Activated CD4-positive, alpha-beta T cell treated with anti-CD3 and anti-CD28 coated beads, Interleukin-2, amount 10 ng/mL, durations not matched to agents 24 days and 14 days (primary cell): Measurements from ENCODE around the gene HCAR3. TPM values are rescaled to one million over a fixed set of nuclear protein-coding genes. Genes with fewer than 3 reads are reported as not detected.
"Not testable (repeated sequence)": the region's sequence is repeated elsewhere in the genome, so short reads cannot be mapped to it uniquely, and the experiment has no call there.

ENCODE experiments used
- DNase-seq: peaks from one replicate; pipeline ENCODE4 v3.0.0; 2022
- H3K27ac Mint-ChIP-seq: one replicate; pipeline ENCODE4 v1.8.0; 2022; ENCODE audit warnings: mild to moderate bottlenecking, mixed read lengths
- H3K27me3 Mint-ChIP-seq: one replicate; pipeline ENCODE4 v1.8.0; 2022; ENCODE audit warnings: mixed read lengths
- H3K36me3 Mint-ChIP-seq: one replicate; pipeline ENCODE4 v1.8.0; 2022; ENCODE audit warnings: low read depth, mild to moderate bottlenecking, mixed read lengths
- H3K4me1 Mint-ChIP-seq: one replicate; pipeline ENCODE4 v1.8.0; 2021; ENCODE audit warnings: mixed read lengths
- H3K4me3 Mint-ChIP-seq: one replicate; pipeline ENCODE4 v1.8.0; 2022; ENCODE audit warnings: mild to moderate bottlenecking, moderate library complexity, mixed read lengths
- H3K9me3 Mint-ChIP-seq: one replicate; pipeline ENCODE4 v1.8.0; 2021; ENCODE audit warnings: mixed read lengths
- intact Hi-C: fragments of 100-400 bp; cut with micrococcal nuclease; formaldehyde crosslinking; loops from one replicate; pipeline ENCODE4 v1.15.1; 2023
- total RNA-seq: library from RNA; stranded (reverse); gene quantifications from 2 replicates; pipeline ENCODE4 v1.2.3, GENCODE V29; 2022

Gene HCAR3
- total RNA-seq, 1 donor from 2014 or later: 0.84 TPM

- H3K27me3 Mint-ChIP-seq, intact Hi-C loops, H3K4me1 Mint-ChIP-seq, H3K36me3 Mint-ChIP-seq, H3K27ac Mint-ChIP-seq, DNase-seq, H3K9me3 Mint-ChIP-seq, H3K4me3 Mint-ChIP-seq: not testable (repeated sequence)
Observed at GRCh38 chr12:122676015-122676414, 40.6 kb downstream of the HCAR3 start.

DNA sequence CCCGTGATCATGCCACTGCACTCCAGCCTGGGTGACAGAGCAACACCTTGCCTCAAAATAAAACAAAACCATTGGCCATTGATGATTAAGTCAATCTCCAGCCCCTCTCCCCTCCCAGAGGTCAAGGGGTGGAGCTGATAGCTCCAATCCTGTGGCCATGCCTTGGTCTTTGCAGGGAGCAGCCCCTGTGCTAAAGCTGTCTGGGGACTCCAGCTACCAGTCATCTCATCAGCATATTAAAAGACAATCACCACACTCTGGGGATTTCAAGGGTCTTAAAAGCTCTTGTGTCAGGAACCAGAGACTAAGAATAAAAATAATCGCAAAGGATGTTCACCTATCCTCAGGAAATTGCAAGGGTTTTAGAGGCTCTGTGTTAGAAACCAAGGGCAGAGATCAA, 44.1 kb downstream of the HCAR3 start:
- Mint-ChIP-seq H3K27ac (no peak overlapping the region), H3K27me3 (peaks cover 3% of the 10 kb centered on the region), H3K9me3 (no peaks in the 10 kb centered on the region), H3K4me1 (peaks cover 2% of the 10 kb centered on the region), H3K36me3 (no peaks in the 10 kb centered on the region), H3K4me3 (no peak overlapping the region)
- DNase-seq: no peak
- intact Hi-C loops: no loop called here

DNA sequence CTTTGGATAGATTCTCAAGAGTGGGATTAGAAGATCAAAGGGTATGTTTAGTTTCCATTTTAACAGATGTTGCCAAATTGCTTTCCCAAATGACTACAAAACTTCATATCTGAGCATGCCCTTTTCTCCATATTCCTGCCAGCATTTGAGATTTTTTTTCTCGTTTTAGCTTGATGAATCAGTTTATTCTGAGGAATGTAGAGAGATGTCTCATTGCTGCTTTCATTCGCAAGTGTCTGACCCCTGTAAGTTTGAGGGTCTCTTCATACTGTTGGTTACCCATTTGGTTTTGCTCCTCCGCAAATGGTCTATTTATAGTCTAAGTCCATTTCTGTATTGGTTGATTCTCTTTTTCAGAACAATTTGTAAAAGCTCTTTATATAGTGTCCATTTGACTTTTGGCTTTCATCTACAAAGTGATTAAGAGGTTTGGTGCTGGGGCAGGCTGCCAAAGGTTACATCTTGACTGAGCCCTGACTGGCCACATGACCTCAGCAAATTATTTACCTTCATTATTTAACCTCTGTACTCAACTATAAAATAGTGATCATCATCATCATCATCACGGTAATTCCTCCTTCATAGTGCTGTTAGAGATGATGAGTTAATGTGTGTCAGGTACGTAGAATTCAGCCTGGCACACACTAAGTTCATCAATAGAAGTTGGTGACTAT, 47.1 kb downstream of the HCAR3 start:
- H3K27ac Mint-ChIP-seq: no peak overlapping the region
- no peaks in the 10 kb centered on the region for H3K36me3 Mint-ChIP-seq
- H3K4me1 Mint-ChIP-seq: peaks cover 2% of the 10 kb centered on the region
- H3K27me3 Mint-ChIP-seq: peaks cover 3% of the 10 kb centered on the region
- no peak for DNase-seq
- no peak overlapping the region for H3K4me3 Mint-ChIP-seq
- intact Hi-C loops: no loop called here
- H3K9me3 Mint-ChIP-seq: no peaks in the 10 kb centered on the region

- Mint-ChIP-seq H3K9me3 (no peaks in the 10 kb centered on the region), H3K27me3 (peaks cover 2% of the 10 kb centered on the region), H3K27ac (no peak overlapping the region), H3K36me3 (no peaks in the 10 kb centered on the region), H3K4me3 (no peak overlapping the region), H3K4me1 (peaks cover 2% of the 10 kb centered on the region)
- intact Hi-C loops: no loop called here
- DNase-seq: no peak
Observed at GRCh38 chr12:122668268-122668667, 48.3 kb downstream of the HCAR3 start.

DNA sequence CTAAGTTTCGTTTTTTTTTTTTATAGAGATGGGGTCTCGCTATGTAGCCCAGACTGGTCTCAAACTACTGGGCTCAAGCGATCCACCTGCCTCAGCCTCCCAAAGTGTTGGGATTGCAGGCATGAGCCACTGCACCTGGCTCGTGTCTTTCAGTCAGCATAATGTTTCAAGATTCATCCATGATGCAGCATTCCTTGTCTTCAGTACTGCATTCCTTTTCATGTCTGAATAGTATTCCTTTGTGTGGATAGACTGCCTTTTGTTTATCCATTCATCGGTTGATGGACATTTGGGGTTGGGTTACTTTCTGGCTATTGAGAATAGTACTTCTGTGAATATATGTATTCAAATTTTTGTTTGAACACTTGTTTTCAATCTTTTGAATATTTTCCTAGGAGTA, 50.9 kb downstream of the HCAR3 start:
- no peak overlapping the region for H3K4me3 Mint-ChIP-seq
- DNase-seq: no peak
- no peaks in the 10 kb centered on the region for H3K4me1 Mint-ChIP-seq
- no peaks in the 10 kb centered on the region for H3K9me3 Mint-ChIP-seq
- H3K27me3 Mint-ChIP-seq: no peaks in the 10 kb centered on the region
- intact Hi-C loops: no loop called here
- peaks cover 2% of the 10 kb centered on the region for H3K36me3 Mint-ChIP-seq
- H3K27ac Mint-ChIP-seq: no peak overlapping the region

- Mint-ChIP-seq H3K36me3 (peaks cover 2% of the 10 kb centered on the region), H3K27me3 (no peaks in the 10 kb centered on the region)
Observed at GRCh38 chr12:122665349-122665748, 51.3 kb downstream of the HCAR3 start.

More at GRCh38 chr12:122665349-122665748, 51.3 kb downstream of the HCAR3 start:
- H3K27ac Mint-ChIP-seq: no peak overlapping the region
- no peaks in the 10 kb centered on the region for H3K4me1 Mint-ChIP-seq
- intact Hi-C loops: no loop called here
- no peak for DNase-seq
- no peaks in the 10 kb centered on the region for H3K9me3 Mint-ChIP-seq
- no peak overlapping the region for H3K4me3 Mint-ChIP-seq

Other genes starting within 250 kb of the HCAR3 start
- 41.4 and 41.9 TPM in 2 replicates for gene ZCCHC8, start 215.9 kb downstream of the HCAR3 start, total RNA-seq
- gene RSRC2, start 189.9 kb downstream of the HCAR3 start, total RNA-seq: 99.7 and 101 TPM in 2 replicates
- 128 and 129 TPM in 2 replicates for gene KNTC1, start 189.6 kb downstream of the HCAR3 start, total RNA-seq
- 0.26 and 0.47 TPM in 2 replicates for gene HCAR2, start 13.5 kb downstream of the HCAR3 start, total RNA-seq
- 6.0 and 6.8 TPM in 2 replicates for gene HCAR1, start 14.0 kb upstream of the HCAR3 start, total RNA-seq
- gene DENR, start 36.0 kb upstream of the HCAR3 start, total RNA-seq: 88.7 and 89.6 TPM in 2 replicates
- 0.31 and 0.58 TPM in 2 replicates for gene CCDC62, start 57.8 kb upstream of the HCAR3 start, total RNA-seq
- gene HIP1R, start 118.6 kb upstream of the HCAR3 start, total RNA-seq: 23.8 and 25.8 TPM in 2 replicates
- 9.2 and 9.5 TPM in 2 replicates for gene VPS37B, start 179.3 kb upstream of the HCAR3 start, total RNA-seq
- 3.7 and 4.1 TPM in 2 replicates for gene ABCB9, start 249.7 kb upstream of the HCAR3 start, total RNA-seq